OCI-LY1 (cell line): ENCODE results near the gene SHOX.
"Not testable (repeated sequence)": the region's sequence is repeated elsewhere in the genome, so short reads cannot be mapped to it uniquely, and the experiment has no call there.

ENCODE experiments used
- CTCF ChIP-seq: fragments of 200-600 bp; sonication (generic), shearing (Covaris generic); IDR thresholded peaks from 2 replicates; pipeline ENCODE4 v1.5.1; 2017; ENCODE audit warnings: mild to moderate bottlenecking, antibody characterized with exemption, low read length, moderate library complexity, mixed read lengths
- EZH2 ChIP-seq: fragments of 200-600 bp; sonication (generic), shearing (Covaris generic); IDR thresholded peaks from 2 replicates; pipeline ENCODE4 v1.8.0; 2017; ENCODE audit warnings: borderline replicate concordance, mixed run types, mild to moderate bottlenecking, antibody characterized with exemption, low read length, moderate library complexity, mixed read lengths

- not testable (repeated sequence) for TF ChIP-seq CTCF, EZH2
Measured at GRCh38 chrX:604616-605015, 26.0 kb upstream of the SHOX start.
